Right cardiac atrium (tissue), 5 donors: ENCODE data around the gene LTBP1. TPM values are rescaled to one million over a fixed set of nuclear protein-coding genes. Genes with fewer than 3 reads are reported as not detected.
A peak's percentile ranks its signal among the peaks of the same experiment; 100 is the strongest.
"Not testable (repeated sequence)": the region's sequence is repeated elsewhere in the genome, so short reads cannot be mapped to it uniquely, and the experiment has no call there.

Experiments used
- ATAC-seq, 2 donors: fragments of 200-7000 bp; cut with Tn5 transposase; one replicate each; pipeline versions ENCODE4 v1.8.0 to v1.9.1; 2020; ENCODE audit warnings: moderate library complexity in 2 of 2, mild to moderate bottlenecking in 1 of 2
- DNase-seq, 3 donors: peaks; one replicate each; pipeline ENCODE4 v3.0.0-alpha.2; 2020
- H3K27ac ChIP-seq: one replicate; pipeline ENCODE4 v1.5.1; 2013; ENCODE audit warnings: mild to moderate bottlenecking, low read length, control low read depth, moderate library complexity
- H3K27me3 ChIP-seq: one replicate; pipeline ENCODE4 v1.6.1; 2013; ENCODE audit not compliant: control insufficient read depth, insufficient read depth
- H3K4me1 ChIP-seq: one replicate; pipeline ENCODE4 v1.6.1; 2013; ENCODE audit warnings: low read length; ENCODE audit not compliant: control insufficient read depth, insufficient read depth
- H3K4me3 ChIP-seq: one replicate; pipeline ENCODE4 v1.5.1; 2013; ENCODE audit warnings: low read length, control low read depth
- H3K9me3 ChIP-seq: one replicate; pipeline ENCODE4 v1.6.1; 2013; ENCODE audit warnings: low read length; ENCODE audit not compliant: control insufficient read depth
- WGBS: extraction: QIAGEN DNeasy Blood & Tissue Kit; methylation state at CpG from one replicate; pipeline ENCODE4 v1.1.7; 2013; 5-methylcytosine and 5-hydroxymethylcytosine counted together
- intact Hi-C, 4 donors: fragments of 100-400 bp; cut with DNase I; formaldehyde crosslinking; loops; one replicate each; pipeline versions ENCODE4 v1.11.0 to v1.14.0; 2022 to 2023
- polyA plus RNA-seq: library from polyadenylated mRNA; stranded (reverse); fragments of 200-250 nt; gene quantifications from one replicate; pipeline ENCODE4 v1.2.3, GENCODE V29; 2013
- total RNA-seq, 4 donors: library from RNA; stranded (reverse); fragmentation: NEBNext Ultra II Directional; extraction: Animal tissue kit (Norgen Biotek cat#: 25700); gene quantifications; one replicate each; pipeline ENCODE4 v1.2.1, GENCODE V29; 2021
- donor health status: healthy with polysubstance abuse.
- donor health status: DM: no; HTN: yes; CAD: no.
- donor health status: DM: no; HTN: no; CAD: no.
- donor health status: DM: no; HTN: yes; CAD: no; lungs with severe emphysema.
- donor health status: DM: yes; HTN: yes; CAD: no.

The LTBP1 gene
- total and polyA plus RNA-seq, 5 donors = 53.0 to 218 (median 113) TPM

- Histone ChIP-seq H3K4me3 (no peak overlapping the region), H3K27me3 (no peaks in the 10 kb centered on the region), H3K9me3 (no peaks in the 10 kb centered on the region), H3K4me1 (no peaks in the 10 kb centered on the region), H3K27ac (no peak overlapping the region)
- DNase-seq (no peak), ATAC-seq (no peak)
- 86% methylated on average over 6 of the region's 6 CpGs for WGBS
- intact Hi-C loops = no loop called here
These were observed 28.0 kb upstream of the LTBP1 start for GRCh38 chr2:32918774-32919173.

GRCh38 chr2:32919901-32920300 is 26.9 kb upstream of the LTBP1 start:
- H3K27ac ChIP-seq, ATAC-seq, H3K4me3 ChIP-seq, H3K9me3 ChIP-seq, H3K27me3 ChIP-seq, DNase-seq, H3K4me1 ChIP-seq, intact Hi-C loops: not testable (repeated sequence)
- WGBS = 94% methylated on average over 6 of the region's 6 CpGs

GRCh38 chr2:32921486-32921885 is 25.3 kb upstream of the LTBP1 start:
- ATAC-seq, H3K27ac ChIP-seq, H3K27me3 ChIP-seq, DNase-seq, H3K4me1 ChIP-seq, H3K9me3 ChIP-seq, intact Hi-C loops, H3K4me3 ChIP-seq: not testable (repeated sequence)
- WGBS = 99% methylated on average over 5 of the region's 5 CpGs

GRCh38 chr2:32922501-32922900 is 24.3 kb upstream of the LTBP1 start:
- intact Hi-C loops = no loop called here
- no peaks in the 10 kb centered on the region for H3K27me3 ChIP-seq
- H3K9me3 ChIP-seq = no peaks in the 10 kb centered on the region
- DNase-seq = no peak
- 96% methylated on average over 1 of the region's 1 CpG for WGBS
- no peak overlapping the region for H3K27ac ChIP-seq
- no peak overlapping the region for H3K4me3 ChIP-seq
- ATAC-seq = no peak
- no peaks in the 10 kb centered on the region for H3K4me1 ChIP-seq

- ATAC-seq (no peak), DNase-seq (no peak)
- Histone ChIP-seq H3K9me3 (no peaks in the 10 kb centered on the region), H3K4me3 (no peak overlapping the region), H3K4me1 (no peaks in the 10 kb centered on the region), H3K27me3 (no peaks in the 10 kb centered on the region), H3K27ac (no peak overlapping the region)
- WGBS = 86% methylated on average over 2 of the region's 2 CpGs
- intact Hi-C loops = no loop called here
These were observed 23.6 kb upstream of the LTBP1 start for GRCh38 chr2:32923109-32923508.

GRCh38 chr2:32925283-32925815 is 21.4 kb upstream of the LTBP1 start:
- intact Hi-C loops = no loop called here
- Histone ChIP-seq H3K4me3 (no peak overlapping the region), H3K27ac (no peak overlapping the region), H3K9me3 (no peaks in the 10 kb centered on the region), H3K4me1 (no peaks in the 10 kb centered on the region), H3K27me3 (no peaks in the 10 kb centered on the region)
- 62% methylated on average over 5 of the region's 5 CpGs for WGBS
- ATAC-seq (no peak), DNase-seq (peak in 1 of 3 donors; percentile 59)

- Histone ChIP-seq H3K27ac (no peak overlapping the region), H3K4me1 (no peaks in the 10 kb centered on the region), H3K9me3 (no peaks in the 10 kb centered on the region), H3K4me3 (no peak overlapping the region), H3K27me3 (no peaks in the 10 kb centered on the region)
- ATAC-seq = no peak
- 91% methylated on average over 6 of the region's 6 CpGs for WGBS
- DNase-seq = no peak
- intact Hi-C loops = no loop called here
These were observed 20.6 kb upstream of the LTBP1 start for GRCh38 chr2:32925976-32926707.

GRCh38 chr2:32926708-32927084 is 20.1 kb upstream of the LTBP1 start:
- DNase-seq (no peak), ATAC-seq (peak in 1 of 2 donors; percentile 65)
- no peak overlapping the region for H3K4me3 ChIP-seq
- H3K4me1 ChIP-seq = no peaks in the 10 kb centered on the region
- no peaks in the 10 kb centered on the region for H3K9me3 ChIP-seq
- intact Hi-C loops = no loop called here
- 52% methylated on average over 2 of the region's 2 CpGs for WGBS
- no peak overlapping the region for H3K27ac ChIP-seq
- no peaks in the 10 kb centered on the region for H3K27me3 ChIP-seq

GRCh38 chr2:32930436-32930835 is 16.3 kb upstream of the LTBP1 start:
- 89% methylated on average over 5 of the region's 5 CpGs for WGBS
- no peaks in the 10 kb centered on the region for H3K27me3 ChIP-seq
- intact Hi-C loops = no loop called here

GRCh38 chr2:32931519-32931918 is 15.2 kb upstream of the LTBP1 start:
- WGBS = 95% methylated on average over 2 of the region's 2 CpGs
- no peaks in the 10 kb centered on the region for H3K4me1 ChIP-seq
- no peaks in the 10 kb centered on the region for H3K9me3 ChIP-seq
- no peak for DNase-seq
- H3K27me3 ChIP-seq = no peaks in the 10 kb centered on the region
- intact Hi-C loops = no loop called here
- no peak for ATAC-seq
- no peak overlapping the region for H3K4me3 ChIP-seq
- H3K27ac ChIP-seq = no peak overlapping the region

More at GRCh38 chr2:32930436-32930835, 16.3 kb upstream of the LTBP1 start:
- no peaks in the 10 kb centered on the region for H3K9me3 ChIP-seq
- no peaks in the 10 kb centered on the region for H3K4me1 ChIP-seq
- H3K4me3 ChIP-seq = no peak overlapping the region
- no peak overlapping the region for H3K27ac ChIP-seq
- no peak for ATAC-seq
- no peak for DNase-seq

- Histone ChIP-seq H3K27ac (no peak overlapping the region), H3K9me3 (no peaks in the 10 kb centered on the region), H3K27me3 (no peaks in the 10 kb centered on the region), H3K4me1 (no peaks in the 10 kb centered on the region), H3K4me3 (no peak overlapping the region)
- intact Hi-C loops = no loop called here
- 75% methylated on average over 12 of the region's 12 CpGs for WGBS
- DNase-seq = no peak
- no peak for ATAC-seq
These were observed 14.6 kb upstream of the LTBP1 start for GRCh38 chr2:32931945-32932709.
